GM10248 (cell line): ENCODE results near the gene LRRC8B.
"Not testable (repeated sequence)": the region's sequence is repeated elsewhere in the genome, so short reads cannot be mapped to it uniquely, and the experiment has no call there.

Experiments
- CTCF ChIA-PET: fragments of 300-600 bp; sonication (Branson Sonifier 250); formaldehyde crosslinking; extraction: SDS; loops from one replicate; lab custom pipeline; 2021; ENCODE audit warnings: antibody characterized with exemption; lab: Yijun Ruan, JAX
- POLR2A ChIA-PET: fragments of 350-650 bp; sonication (Branson Sonifier 250); formaldehyde crosslinking; extraction: SDS; loops from one replicate; lab custom pipeline; 2020; ENCODE audit warnings: antibody characterized with exemption; lab: Yijun Ruan, JAX
- DNase-seq: peaks from one replicate; pipeline ENCODE4 v3.0.0; 2012; ENCODE audit errors: extremely low spot score
- TF ChIP-seq, protein P1 (sequence below): IDR thresholded peaks from 2 replicates; pipeline ENCODE4 v1.5.1; 2012; ENCODE audit warnings: mild to moderate bottlenecking, low read depth; ENCODE audit errors: extremely low read depth, missing control alignments, control extremely low read depth

The LRRC8B gene

DNA sequence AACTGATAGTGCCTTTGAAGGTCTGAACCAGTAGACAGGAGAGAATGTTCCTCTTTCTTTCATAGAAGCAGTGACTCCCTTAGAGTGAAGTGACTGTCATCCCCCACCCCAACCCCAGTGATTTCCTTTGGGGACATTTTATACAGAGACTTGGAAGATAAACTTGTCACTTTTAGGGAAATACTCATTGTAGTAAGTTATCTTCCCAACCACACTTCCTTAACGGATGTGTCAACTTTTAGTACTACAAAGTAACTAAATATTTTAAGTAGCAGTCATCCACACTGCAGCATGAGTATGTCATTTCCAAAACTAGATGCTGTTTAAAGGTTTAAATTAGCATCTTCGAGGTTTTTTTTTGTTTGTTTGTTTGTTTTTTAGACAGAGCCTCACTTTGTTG, 13.7 kb downstream of the LRRC8B start:
- POLR2A ChIA-PET, result no interaction called here
- TF ChIP-seq, protein P1, sequence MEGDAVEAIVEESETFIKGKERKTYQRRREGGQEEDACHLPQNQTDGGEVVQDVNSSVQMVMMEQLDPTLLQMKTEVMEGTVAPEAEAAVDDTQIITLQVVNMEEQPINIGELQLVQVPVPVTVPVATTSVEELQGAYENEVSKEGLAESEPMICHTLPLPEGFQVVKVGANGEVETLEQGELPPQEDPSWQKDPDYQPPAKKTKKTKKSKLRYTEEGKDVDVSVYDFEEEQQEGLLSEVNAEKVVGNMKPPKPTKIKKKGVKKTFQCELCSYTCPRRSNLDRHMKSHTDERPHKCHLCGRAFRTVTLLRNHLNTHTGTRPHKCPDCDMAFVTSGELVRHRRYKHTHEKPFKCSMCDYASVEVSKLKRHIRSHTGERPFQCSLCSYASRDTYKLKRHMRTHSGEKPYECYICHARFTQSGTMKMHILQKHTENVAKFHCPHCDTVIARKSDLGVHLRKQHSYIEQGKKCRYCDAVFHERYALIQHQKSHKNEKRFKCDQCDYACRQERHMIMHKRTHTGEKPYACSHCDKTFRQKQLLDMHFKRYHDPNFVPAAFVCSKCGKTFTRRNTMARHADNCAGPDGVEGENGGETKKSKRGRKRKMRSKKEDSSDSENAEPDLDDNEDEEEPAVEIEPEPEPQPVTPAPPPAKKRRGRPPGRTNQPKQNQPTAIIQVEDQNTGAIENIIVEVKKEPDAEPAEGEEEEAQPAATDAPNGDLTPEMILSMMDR, result no peak
- DNase-seq, result no peak
- CTCF ChIA-PET, result no interaction called here

GRCh38 chr1:89539128-89539527, 14.5 kb downstream of the LRRC8B start:
- ChIA-PET POLR2A (no interaction called here), CTCF (interaction anchor here (1.1 to 2.1 kb wide), 5 partner anchors 11 to 224 kb away, joined by 3 to 6 read pairs (median 3); partner anchors contain the start of gene GBP6)
- no peak for DNase-seq
- TF ChIP-seq, protein P1, result no peak

DNA sequence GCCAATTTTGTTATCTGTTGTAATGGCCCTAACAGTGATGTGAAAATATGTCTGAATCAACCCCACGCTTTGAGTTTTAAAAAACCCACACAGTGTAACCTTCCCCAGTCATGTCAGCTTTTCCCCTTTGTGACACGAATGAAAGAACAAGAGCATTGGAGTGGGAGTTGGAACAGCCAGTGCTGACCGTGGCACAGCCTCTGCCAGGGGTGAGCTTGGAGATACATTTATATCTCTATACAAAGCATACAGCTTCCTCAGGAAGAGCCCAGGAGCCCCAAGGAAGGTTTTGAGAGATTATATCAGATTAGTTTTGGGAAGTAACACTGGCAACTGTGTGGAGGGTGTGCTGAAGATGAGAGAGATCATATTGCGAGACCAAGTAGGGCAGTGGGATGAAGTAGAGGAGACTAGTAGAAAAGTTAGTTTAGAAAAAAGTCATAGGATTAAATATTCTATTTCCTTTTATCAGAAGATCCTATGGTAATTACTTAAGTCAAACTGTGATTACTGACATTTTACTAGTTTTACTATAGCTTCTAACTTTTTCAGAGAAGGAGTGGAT, 15.9 kb downstream of the LRRC8B start:
- DNase-seq, result no peak
- CTCF ChIA-PET, result interaction anchor here (1.0 to 2.3 kb wide), 14 partner anchors 9 to 222 kb away, joined by 3 to 8 read pairs (median 4); partner anchors contain the start of gene GBP6
- TF ChIP-seq, protein P1, result no peak

DNA sequence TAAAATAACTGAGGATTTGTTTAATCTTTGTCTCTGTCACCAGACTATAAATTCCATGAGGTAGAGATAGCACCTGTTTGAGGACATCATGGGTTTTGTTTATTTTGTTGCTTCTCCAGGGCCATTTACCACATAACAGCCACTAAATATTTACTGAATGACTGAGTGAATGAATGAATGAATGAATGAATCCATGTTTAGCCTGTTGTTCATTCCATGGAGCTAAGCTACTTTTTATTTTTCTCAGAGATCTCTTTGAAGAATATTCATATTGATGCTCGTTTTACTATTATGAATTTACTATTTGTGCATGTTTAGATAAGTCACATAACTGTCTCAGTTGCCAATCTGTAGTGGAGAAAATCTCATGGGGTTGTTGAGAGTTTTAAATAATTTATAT, 17.7 kb downstream of the LRRC8B start:
- CTCF ChIA-PET, result interaction anchor here (1.0 to 1.5 kb wide), 3 partner anchors 12 to 59 kb away, joined by 3 read pairs; no protein-coding TSS in a partner anchor
- POLR2A ChIA-PET, result no interaction called here
- TF ChIP-seq, protein P1, result no peak
- DNase-seq, result no peak

More for the DNA sequence above, 15.9 kb downstream of the LRRC8B start:
- POLR2A ChIA-PET, result no interaction called here

DNA sequence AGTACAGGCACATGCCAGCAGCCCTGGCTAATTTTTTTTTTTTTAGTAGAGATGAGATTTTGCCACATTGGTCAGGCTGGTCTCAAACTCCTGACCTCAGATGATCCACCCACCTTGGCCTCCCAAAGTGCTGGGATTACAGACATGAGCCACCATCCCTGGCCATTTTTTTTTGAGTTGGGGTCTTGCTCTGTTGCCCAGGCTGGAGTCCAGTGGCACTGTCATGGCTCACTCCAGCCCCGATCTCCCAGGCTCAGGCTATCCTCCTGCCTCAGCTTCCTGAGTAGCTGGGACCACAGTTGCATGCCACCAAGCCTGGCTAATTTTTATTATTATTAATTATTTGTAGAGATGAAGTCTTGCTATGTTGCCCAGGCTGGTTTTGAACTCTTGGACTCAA, 19.0 kb downstream of the LRRC8B start:
- CTCF ChIA-PET, DNase-seq, POLR2A ChIA-PET: not testable (repeated sequence)

- ChIA-PET CTCF (interaction anchor here (1.1 to 1.6 kb wide), 3 partner anchors 9 to 26 kb away, joined by 4 to 5 read pairs (median 4); no protein-coding TSS in a partner anchor), POLR2A (no interaction called here)
- TF ChIP-seq, protein P1, result no peak
- DNase-seq, result no peak
Measured at GRCh38 chr1:89545264-89546038, 20.8 kb downstream of the LRRC8B start.
